T-helper 2 cell treated with Interferon-gamma antibody and Interleukin-4, amounts not matched to agents 100 ng/mL and 5 ng/mL, for 36 hours (primary cell): Measurements from ENCODE around the gene PAM16. TPM values are rescaled to one million over a fixed set of nuclear protein-coding genes. Genes with fewer than 3 reads are reported as not detected.

Experiments
- intact Hi-C: fragments of 100-400 bp; cut with micrococcal nuclease; formaldehyde crosslinking; loops from one replicate; pipeline ENCODE4 v1.15.1; 2023
- total RNA-seq: library from RNA; stranded (reverse); gene quantifications from 2 replicates; pipeline ENCODE4 v1.2.3, GENCODE V29; 2022

Gene PAM16
- total RNA-seq, 1 donor from 2014 or later: 48.5 TPM

GRCh38 chr16:4383591-4384444, 32.7 kb upstream of the PAM16 start:
- intact Hi-C loops: no loop called here

GRCh38 chr16:4382795-4383357, 31.8 kb upstream of the PAM16 start:
- intact Hi-C loops: no loop called here

- intact Hi-C loops: no loop called here
Observed at GRCh38 chr16:4381935-4382794, 31.0 kb upstream of the PAM16 start.

- intact Hi-C loops: no loop called here
Observed at GRCh38 chr16:4381072-4381934, 30.2 kb upstream of the PAM16 start.

GRCh38 chr16:4380119-4381063, 29.3 kb upstream of the PAM16 start:
- intact Hi-C loops: no loop called here

GRCh38 chr16:4378999-4379690, 28.0 kb upstream of the PAM16 start:
- intact Hi-C loops: no loop called here

- intact Hi-C loops: no loop called here
Observed at GRCh38 chr16:4378161-4378666, 27.1 kb upstream of the PAM16 start.

GRCh38 chr16:4377573-4378154, 26.5 kb upstream of the PAM16 start:
- intact Hi-C loops: no loop called here

- intact Hi-C loops: no loop called here
Observed at GRCh38 chr16:4376893-4377572, 25.9 kb upstream of the PAM16 start.

- intact Hi-C loops: no loop called here
Observed at GRCh38 chr16:4376126-4376892, 25.2 kb upstream of the PAM16 start.

GRCh38 chr16:4375717-4376116, 24.6 kb upstream of the PAM16 start:
- intact Hi-C loops: no loop called here

- intact Hi-C loops: no loop called here
Observed at GRCh38 chr16:4373909-4374742, 23.0 kb upstream of the PAM16 start.

- intact Hi-C loops: no loop called here
Observed at GRCh38 chr16:4373356-4373908, 22.3 kb upstream of the PAM16 start.

GRCh38 chr16:4372578-4373355, 21.6 kb upstream of the PAM16 start:
- intact Hi-C loops: no loop called here

GRCh38 chr16:4372001-4372577, 21.0 kb upstream of the PAM16 start:
- intact Hi-C loops: no loop called here
